Measurements from ENCODE around the gene SOX6.

The SOX6 gene

GRCh38 chr11:15956302-15956701 lies 400.0 kb downstream of the SOX6 start:
- Histone ChIP-seq H3K36me3 (ENCODE audit: insufficient read depth, low read length) (no peaks in the 10 kb centered on the region), H3K9ac (ENCODE audit: low read depth, low read length) (no peak overlapping the region), H3K9me3 (ENCODE audit: control insufficient read depth, insufficient read depth, low read length) (no peaks in the 10 kb centered on the region), H3K4me1 (ENCODE audit: insufficient read depth, low read length) (no peaks in the 10 kb centered on the region)

GRCh38 chr11:15955595-15955994 lies 400.8 kb downstream of the SOX6 start:
- no peak overlapping the region for H3K9ac ChIP-seq (ENCODE audit: low read depth, low read length)
- no peaks in the 10 kb centered on the region for H3K36me3 ChIP-seq (ENCODE audit: insufficient read depth, low read length)
- no peaks in the 10 kb centered on the region for H3K9me3 ChIP-seq (ENCODE audit: control insufficient read depth, insufficient read depth, low read length)
- no peaks in the 10 kb centered on the region for H3K4me1 ChIP-seq (ENCODE audit: insufficient read depth, low read length)

GRCh38 chr11:15947681-15948648 lies 408.4 kb downstream of the SOX6 start:
- Histone ChIP-seq H3K9ac (ENCODE audit: low read depth, low read length) (no peak overlapping the region), H3K36me3 (ENCODE audit: insufficient read depth, low read length) (no peaks in the 10 kb centered on the region), H3K4me1 (ENCODE audit: insufficient read depth, low read length) (no peaks in the 10 kb centered on the region), H3K9me3 (ENCODE audit: control insufficient read depth, insufficient read depth, low read length) (no peaks in the 10 kb centered on the region)

GRCh38 chr11:15945726-15946125 lies 410.6 kb downstream of the SOX6 start:
- Histone ChIP-seq H3K9me3 (ENCODE audit: control insufficient read depth, insufficient read depth, low read length) (no peaks in the 10 kb centered on the region), H3K9ac (ENCODE audit: low read depth, low read length) (no peak overlapping the region), H3K4me1 (ENCODE audit: insufficient read depth, low read length) (no peaks in the 10 kb centered on the region), H3K36me3 (ENCODE audit: insufficient read depth, low read length) (no peaks in the 10 kb centered on the region)

GRCh38 chr11:15944460-15944859 lies 411.9 kb downstream of the SOX6 start:
- Histone ChIP-seq H3K4me1 (ENCODE audit: insufficient read depth, low read length) (no peaks in the 10 kb centered on the region), H3K9me3 (ENCODE audit: control insufficient read depth, insufficient read depth, low read length) (no peaks in the 10 kb centered on the region), H3K9ac (ENCODE audit: low read depth, low read length) (no peak overlapping the region), H3K36me3 (ENCODE audit: insufficient read depth, low read length) (no peaks in the 10 kb centered on the region)

- Histone ChIP-seq H3K9me3 (ENCODE audit: control insufficient read depth, insufficient read depth, low read length) (no peaks in the 10 kb centered on the region), H3K9ac (ENCODE audit: low read depth, low read length) (no peak overlapping the region), H3K36me3 (ENCODE audit: insufficient read depth, low read length) (no peaks in the 10 kb centered on the region)
Measured at GRCh38 chr11:15943418-15944197, 412.7 kb downstream of the SOX6 start.

GRCh38 chr11:15942936-15943335 lies 413.4 kb downstream of the SOX6 start:
- Histone ChIP-seq H3K4me1 (ENCODE audit: insufficient read depth, low read length) (no peaks in the 10 kb centered on the region), H3K9ac (ENCODE audit: low read depth, low read length) (no peak overlapping the region), H3K36me3 (ENCODE audit: insufficient read depth, low read length) (no peaks in the 10 kb centered on the region), H3K9me3 (ENCODE audit: control insufficient read depth, insufficient read depth, low read length) (no peaks in the 10 kb centered on the region)

More at GRCh38 chr11:15943418-15944197, 412.7 kb downstream of the SOX6 start:
- no peaks in the 10 kb centered on the region for H3K4me1 ChIP-seq (ENCODE audit: insufficient read depth, low read length)

GRCh38 chr11:15942126-15942525 lies 414.2 kb downstream of the SOX6 start:
- H3K4me1 ChIP-seq (ENCODE audit: insufficient read depth, low read length), result no peaks in the 10 kb centered on the region
- H3K9me3 ChIP-seq (ENCODE audit: control insufficient read depth, insufficient read depth, low read length), result no peaks in the 10 kb centered on the region
- no peaks in the 10 kb centered on the region for H3K36me3 ChIP-seq (ENCODE audit: insufficient read depth, low read length)
- no peak overlapping the region for H3K9ac ChIP-seq (ENCODE audit: low read depth, low read length)

GRCh38 chr11:15941206-15941770 lies 415.1 kb downstream of the SOX6 start:
- Histone ChIP-seq H3K9ac (ENCODE audit: low read depth, low read length) (peak overlapping the region; percentile 43; the same call in 1 of the 2 replicates), H3K9me3 (ENCODE audit: control insufficient read depth, insufficient read depth, low read length) (no peaks in the 10 kb centered on the region), H3K36me3 (ENCODE audit: insufficient read depth, low read length) (no peaks in the 10 kb centered on the region), H3K4me1 (ENCODE audit: insufficient read depth, low read length) (no peaks in the 10 kb centered on the region)

- no peaks in the 10 kb centered on the region for H3K36me3 ChIP-seq (ENCODE audit: insufficient read depth, low read length)
- H3K9ac ChIP-seq (ENCODE audit: low read depth, low read length), result no peak overlapping the region; the same call in 1 of the 2 replicates
- H3K4me1 ChIP-seq (ENCODE audit: insufficient read depth, low read length), result no peaks in the 10 kb centered on the region
Measured at GRCh38 chr11:15940462-15941205, 415.7 kb downstream of the SOX6 start.

GRCh38 chr11:15938983-15939382 lies 417.4 kb downstream of the SOX6 start:
- no peaks in the 10 kb centered on the region for H3K36me3 ChIP-seq (ENCODE audit: insufficient read depth, low read length)
- H3K4me1 ChIP-seq (ENCODE audit: insufficient read depth, low read length), result no peaks in the 10 kb centered on the region
- no peak overlapping the region for H3K9ac ChIP-seq (ENCODE audit: low read depth, low read length)
- no peaks in the 10 kb centered on the region for H3K9me3 ChIP-seq (ENCODE audit: control insufficient read depth, insufficient read depth, low read length)

More at GRCh38 chr11:15940462-15941205, 415.7 kb downstream of the SOX6 start:
- no peaks in the 10 kb centered on the region for H3K9me3 ChIP-seq (ENCODE audit: control insufficient read depth, insufficient read depth, low read length)

- no peaks in the 10 kb centered on the region for H3K9me3 ChIP-seq (ENCODE audit: control insufficient read depth, insufficient read depth, low read length)
- no peak overlapping the region for H3K9ac ChIP-seq (ENCODE audit: low read depth, low read length)
- no peaks in the 10 kb centered on the region for H3K4me1 ChIP-seq (ENCODE audit: insufficient read depth, low read length)
- H3K36me3 ChIP-seq (ENCODE audit: insufficient read depth, low read length), result no peaks in the 10 kb centered on the region
Measured at GRCh38 chr11:15938121-15938611, 418.2 kb downstream of the SOX6 start.

GRCh38 chr11:15937601-15938120 lies 418.7 kb downstream of the SOX6 start:
- no peak overlapping the region for H3K9ac ChIP-seq (ENCODE audit: low read depth, low read length)
- no peaks in the 10 kb centered on the region for H3K4me1 ChIP-seq (ENCODE audit: insufficient read depth, low read length)
- H3K9me3 ChIP-seq (ENCODE audit: control insufficient read depth, insufficient read depth, low read length), result no peaks in the 10 kb centered on the region
- H3K36me3 ChIP-seq (ENCODE audit: insufficient read depth, low read length), result no peaks in the 10 kb centered on the region

Measured in ES-I3 (cell line).